OCI-LY7 (cell line): ENCODE data around the gene SLC6A6. TPM values are rescaled to one million over a fixed set of nuclear protein-coding genes. Genes with fewer than 3 reads are reported as not detected.

Experiments
- BruUV-seq: library from RNA; stranded (reverse); fragments of 400-500 nt; replicated peaks from 2 replicates; lab custom pipeline; 2021; lab: Mats Ljungman, UMichigan
- CTCF ChIA-PET: fragments of 300-600 bp; sonication (Branson Sonifier 250); formaldehyde crosslinking; loops from one replicate; lab custom pipeline; 2022; ENCODE audit warnings: antibody characterized with exemption; ENCODE audit not compliant: unreplicated experiment; lab: Charles Lee
- POLR2A ChIA-PET: fragments of 300-600 bp; sonication (Branson Sonifier 250); formaldehyde crosslinking; loops from one replicate; lab custom pipeline; 2022; ENCODE audit warnings: antibody characterized with exemption; lab: Charles Lee
- DNase-seq: peaks from one replicate; pipeline ENCODE4 v3.0.0-alpha.2; 2015; ENCODE audit warnings: low spot score
- H2AFZ ChIP-seq: fragments of 200-600 bp; sonication (generic), shearing (Covaris generic); 2 replicates; pipeline ENCODE4 v1.6.1; 2014; ENCODE audit warnings: mild to moderate bottlenecking, antibody characterized with exemption, low read length, moderate library complexity
- H3K27ac ChIP-seq: fragments of 200-600 bp; sonication (generic); 2 replicates; pipeline ENCODE4 v1.5.1; 2014; ENCODE audit warnings: mixed run types, low read depth, mild to moderate bottlenecking, moderate library complexity, low read length, inconsistent platforms; ENCODE audit not compliant: poor library complexity, severe bottlenecking
- H3K36me3 ChIP-seq: fragments of 200-600 bp; sonication (generic); 2 replicates; pipeline ENCODE4 v1.6.1; 2014; ENCODE audit warnings: mild to moderate bottlenecking, antibody characterized with exemption, low read length, moderate library complexity, mixed read lengths; ENCODE audit not compliant: insufficient read depth
- H3K4me1 ChIP-seq: fragments of 200-600 bp; sonication (generic); 2 replicates; pipeline ENCODE4 v1.5.1; 2014; ENCODE audit warnings: mild to moderate bottlenecking, low read length; ENCODE audit not compliant: insufficient read depth, poor library complexity, severe bottlenecking
- H3K4me2 ChIP-seq: fragments of 200-600 bp; sonication (generic); 2 replicates; pipeline ENCODE4 v1.6.1; 2014; ENCODE audit warnings: mild to moderate bottlenecking, low read length
- H3K4me3 ChIP-seq: fragments of 200-600 bp; sonication (generic); 2 replicates; pipeline ENCODE4 v1.5.1; 2014; ENCODE audit warnings: mild to moderate bottlenecking, low read depth, low read length; ENCODE audit not compliant: poor library complexity, severe bottlenecking
- H3K79me2 ChIP-seq: fragments of 200-600 bp; sonication (generic); 2 replicates; pipeline ENCODE4 v1.6.1; 2016; ENCODE audit warnings: low read depth, mild to moderate bottlenecking, low read length, moderate library complexity, mixed read lengths; ENCODE audit not compliant: insufficient read depth
- H3K9me2 ChIP-seq: fragments of 200-600 bp; sonication (generic); 2 replicates; pipeline ENCODE4 v1.6.1; 2016; ENCODE audit warnings: mild to moderate bottlenecking, low read length, mixed read lengths; ENCODE audit not compliant: insufficient read depth
- H3K9me3 ChIP-seq: fragments of 200-600 bp; sonication (generic); 2 replicates; pipeline ENCODE4 v1.6.1; 2014; ENCODE audit warnings: mild to moderate bottlenecking, mixed run types, low read length, mixed read lengths
- H4K20me1 ChIP-seq: fragments of 200-600 bp; sonication (generic); 2 replicates; pipeline ENCODE4 v1.6.1; 2014; ENCODE audit warnings: mild to moderate bottlenecking, antibody characterized with exemption, low read length, moderate library complexity, mixed read lengths; ENCODE audit not compliant: insufficient read depth
- EZH2phosphoT487 ChIP-seq: fragments of 200-600 bp; sonication (generic); IDR thresholded peaks from 2 replicates; pipeline ENCODE4 v1.6.1; 2018; ENCODE audit warnings: low read depth, borderline replicate concordance, mild to moderate bottlenecking, mixed run types, antibody characterized with exemption, low read length, moderate library complexity, mixed read lengths
- intact Hi-C: fragments of 100-400 bp; cut with micrococcal nuclease; formaldehyde crosslinking; loops from one replicate; pipeline ENCODE4 v1.10.0; 2022; ENCODE audit not compliant: unreplicated experiment
- total RNA-seq, 2 experiments: library from RNA; depleted of rRNA in 1 of 2; stranded (reverse); fragments of >200 nt in 1 of 2; shearing (Covaris generic) in 1 of 2; gene quantifications; 2 replicates each; pipeline ENCODE4 v1.2.3, GENCODE V29; 2014 to 2022
- TF ChIP-seq, protein P1 (sequence below): fragments of 200-600 bp; sonication (generic); conservative IDR thresholded peaks from 2 replicates; pipeline ENCODE4 v1.5.1; 2014; ENCODE audit warnings: mild to moderate bottlenecking, antibody characterized with exemption, low read length, moderate library complexity, mixed read lengths

The SLC6A6 gene
- total RNA-seq, 2 experiments from 2014 or later, result 43.0 to 51.8 TPM

DNA sequence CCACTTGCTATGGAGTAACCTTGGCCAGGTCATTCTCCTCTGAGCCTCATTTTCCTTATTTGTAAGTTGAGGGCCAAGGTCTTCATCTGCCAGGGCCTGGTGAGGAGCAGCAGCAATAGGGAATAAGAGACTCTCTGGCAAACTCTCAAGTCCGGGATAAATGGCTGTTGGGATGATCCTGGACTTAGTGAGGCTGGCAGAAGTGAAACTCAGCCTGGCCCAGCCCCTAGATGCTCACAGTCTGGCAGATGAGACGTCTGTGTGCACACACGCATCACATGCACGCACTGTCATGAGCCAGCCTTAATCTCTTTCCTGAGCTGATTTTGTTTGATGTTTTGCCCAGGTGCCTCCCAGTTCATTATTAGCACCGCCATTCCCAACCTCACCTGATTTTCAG lies 26.8 kb downstream of the SLC6A6 start:
- POLR2A ChIA-PET, result interaction anchor here (0.6 to 5.1 kb wide), 5 partner anchors 8 to 173 kb away, joined by 3 to 32 read pairs (median 4); partner anchors contain the start of gene SLC6A6
- BruUV-seq, result no TSS peak
- CTCF ChIA-PET, result interaction anchor here (0.6 kb wide), 1 partner anchor 305 kb away, joined by 7 read pairs; the partner anchor contains the start of genes CHCHD4 and TMEM43

DNA sequence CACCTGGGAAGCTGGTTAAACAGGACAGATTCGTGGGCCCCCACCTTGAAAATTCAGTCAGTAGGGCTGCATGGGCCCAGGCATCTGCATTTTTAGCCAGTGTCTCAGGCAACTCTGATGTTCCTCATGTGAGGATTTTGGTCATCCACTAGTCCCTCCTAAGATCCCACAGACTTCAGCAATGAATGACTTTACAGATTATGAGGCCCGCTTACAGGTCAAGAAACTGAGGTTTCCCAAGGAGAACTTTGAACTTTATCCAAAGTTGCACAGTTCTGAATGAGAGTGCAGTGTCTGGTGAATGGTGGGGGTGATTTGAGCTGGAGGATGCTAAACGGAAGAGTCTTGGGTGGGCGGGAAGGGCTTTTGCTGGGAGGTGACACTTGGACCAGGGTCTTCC lies 27.2 kb downstream of the SLC6A6 start:
- TF ChIP-seq, protein P1, sequence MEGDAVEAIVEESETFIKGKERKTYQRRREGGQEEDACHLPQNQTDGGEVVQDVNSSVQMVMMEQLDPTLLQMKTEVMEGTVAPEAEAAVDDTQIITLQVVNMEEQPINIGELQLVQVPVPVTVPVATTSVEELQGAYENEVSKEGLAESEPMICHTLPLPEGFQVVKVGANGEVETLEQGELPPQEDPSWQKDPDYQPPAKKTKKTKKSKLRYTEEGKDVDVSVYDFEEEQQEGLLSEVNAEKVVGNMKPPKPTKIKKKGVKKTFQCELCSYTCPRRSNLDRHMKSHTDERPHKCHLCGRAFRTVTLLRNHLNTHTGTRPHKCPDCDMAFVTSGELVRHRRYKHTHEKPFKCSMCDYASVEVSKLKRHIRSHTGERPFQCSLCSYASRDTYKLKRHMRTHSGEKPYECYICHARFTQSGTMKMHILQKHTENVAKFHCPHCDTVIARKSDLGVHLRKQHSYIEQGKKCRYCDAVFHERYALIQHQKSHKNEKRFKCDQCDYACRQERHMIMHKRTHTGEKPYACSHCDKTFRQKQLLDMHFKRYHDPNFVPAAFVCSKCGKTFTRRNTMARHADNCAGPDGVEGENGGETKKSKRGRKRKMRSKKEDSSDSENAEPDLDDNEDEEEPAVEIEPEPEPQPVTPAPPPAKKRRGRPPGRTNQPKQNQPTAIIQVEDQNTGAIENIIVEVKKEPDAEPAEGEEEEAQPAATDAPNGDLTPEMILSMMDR, result no peak
- TF ChIP-seq EZH2phosphoT487, result no peak
- no peaks in the 10 kb centered on the region for H3K9me3 ChIP-seq
- intact Hi-C loops, result loop anchor here (2.0 to 5.0 kb wide), 3 partner anchors 39 to 668 kb away; partner anchors contain the start of gene RBSN
- BruUV-seq, result no TSS peak
- POLR2A ChIA-PET, result interaction anchor here (0.6 to 5.1 kb wide), 6 partner anchors 8 to 173 kb away, joined by 3 to 32 read pairs (median 4); partner anchors contain the start of gene SLC6A6
- H3K4me3 ChIP-seq, result no peak overlapping the region
- peaks cover 77% of the 10 kb centered on the region for H3K79me2 ChIP-seq
- CTCF ChIA-PET, result interaction anchor here (0.6 to 2.7 kb wide), 2 partner anchors 26 to 305 kb away, joined by 7 to 20 read pairs; partner anchors contain the start of genes CHCHD4, SLC6A6 and TMEM43
- H3K4me1 ChIP-seq, result peaks cover 96% of the 10 kb centered on the region
- DNase-seq, result no peak
- peaks cover 22% of the 10 kb centered on the region for H4K20me1 ChIP-seq
- no peaks in the 10 kb centered on the region for H3K9me2 ChIP-seq
- H3K27ac ChIP-seq, result peak overlapping the region; percentile 90
- peaks cover 44% of the 10 kb centered on the region; the same call in 1 of the 2 replicates for H3K36me3 ChIP-seq
- peak overlapping the region; percentile 90 for H3K4me2 ChIP-seq
- H2AFZ ChIP-seq, result no peak overlapping the region

More for the DNA sequence above, 26.8 kb downstream of the SLC6A6 start:
- H3K9me3 ChIP-seq, result no peaks in the 10 kb centered on the region
- TF ChIP-seq EZH2phosphoT487, result no peak
- TF ChIP-seq, protein P1, result no peak
- no peak overlapping the region for H2AFZ ChIP-seq
- peak; percentile 48 for DNase-seq
- H3K36me3 ChIP-seq, result peaks cover 43% of the 10 kb centered on the region; the same call in 1 of the 2 replicates
- intact Hi-C loops, result loop anchor here (2.0 kb wide), 1 partner anchor 48 kb away; no protein-coding TSS in a partner anchor
- peaks cover 22% of the 10 kb centered on the region for H4K20me1 ChIP-seq
- no peaks in the 10 kb centered on the region for H3K9me2 ChIP-seq
- H3K27ac ChIP-seq, result peak overlapping the region; percentile 90
- peaks cover 100% of the 10 kb centered on the region for H3K4me1 ChIP-seq
- H3K79me2 ChIP-seq, result peaks cover 77% of the 10 kb centered on the region
- H3K4me3 ChIP-seq, result no peak overlapping the region
- peak overlapping the region; percentile 90 for H3K4me2 ChIP-seq

DNA sequence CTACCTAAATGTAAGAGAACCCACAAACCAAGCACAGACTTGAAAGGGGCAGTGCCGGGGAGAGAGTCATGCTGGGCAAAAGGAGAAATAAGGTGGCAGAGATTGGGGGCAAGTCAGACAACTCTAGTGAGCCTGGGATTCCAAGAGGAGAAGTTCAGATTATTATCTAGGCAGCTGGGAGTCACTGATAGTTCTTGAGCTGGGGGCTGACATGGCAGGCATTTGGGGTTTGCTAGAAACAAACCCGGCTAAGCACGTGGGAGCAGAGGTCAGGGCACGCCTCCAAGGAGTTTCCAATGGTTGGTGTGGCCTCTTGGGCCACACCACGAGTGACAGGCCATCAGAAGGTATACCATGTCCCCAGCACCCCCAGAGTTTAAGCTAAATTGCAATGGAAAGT lies 27.6 kb downstream of the SLC6A6 start:
- POLR2A ChIA-PET, result interaction anchor here (0.6 to 5.1 kb wide), 5 partner anchors 8 to 30 kb away, joined by 3 to 32 read pairs (median 4); partner anchors contain the start of gene SLC6A6
- TF ChIP-seq, protein P1, result no peak
- no peak for TF ChIP-seq EZH2phosphoT487

More for the DNA sequence above, 27.6 kb downstream of the SLC6A6 start:
- no peak for DNase-seq
- BruUV-seq, result no TSS peak
- intact Hi-C loops, result loop anchor here (2.0 to 5.0 kb wide), 2 partner anchors 39 to 667 kb away; partner anchors contain the start of gene RBSN
- Histone ChIP-seq H3K4me3 (no peak overlapping the region), H3K36me3 (peaks cover 44% of the 10 kb centered on the region; the same call in 1 of the 2 replicates), H3K4me1 (peaks cover 92% of the 10 kb centered on the region), H3K9me3 (no peaks in the 10 kb centered on the region), H3K79me2 (peaks cover 77% of the 10 kb centered on the region), H4K20me1 (peaks cover 19% of the 10 kb centered on the region), H3K27ac (peak overlapping the region; percentile 90), H3K9me2 (no peaks in the 10 kb centered on the region), H3K4me2 (peak overlapping the region; percentile 90), H2AFZ (no peak overlapping the region)
- CTCF ChIA-PET, result interaction anchor here (0.6 to 2.7 kb wide), 4 partner anchors 9 to 305 kb away, joined by 5 to 20 read pairs (median 6); partner anchors contain the start of genes CHCHD4, SLC6A6 and TMEM43
